SK-N-SH (cell line): ENCODE data around the gene DGKE.

Experiments
- CTCF ChIP-seq: fragments of 200-600 bp; sonication (generic); IDR thresholded peaks from 2 replicates; pipeline ENCODE4 v1.6.1; 2017; ENCODE audit warnings: antibody characterized with exemption, mild to moderate bottlenecking, moderate library complexity
- EZH2phosphoT487 ChIP-seq: fragments of 200-600 bp; sonication (generic); IDR thresholded peaks from 2 replicates; pipeline ENCODE4 v1.6.1; 2017; ENCODE audit warnings: low read depth, mixed run types, mild to moderate bottlenecking, antibody characterized with exemption, moderate library complexity, borderline replicate concordance
- FOXJ3 ChIP-seq: sonication (generic); formaldehyde crosslinking; IDR thresholded peaks from 2 replicates; pipeline ENCODE4 v1.5.1; 2020; ENCODE audit warnings: mild to moderate bottlenecking, missing genetic modification reagents
- MAX ChIP-seq: IDR thresholded peaks from 2 replicates; pipeline ENCODE4 v1.4.0; 2012; ENCODE audit warnings: low read depth
- PBX3 ChIP-seq: IDR thresholded peaks from 2 replicates; pipeline ENCODE4; 2012
- POLR2AphosphoS5 ChIP-seq: IDR thresholded peaks from 2 replicates; pipeline ENCODE4 v1.6.1; 2012; ENCODE audit warnings: low read depth, low read length
- RAD21 ChIP-seq: IDR thresholded peaks from 2 replicates; pipeline ENCODE4 v1.6.1; 2012; ENCODE audit warnings: mild to moderate bottlenecking, low read length
- RFX5 ChIP-seq: IDR thresholded peaks from 2 replicates; pipeline ENCODE4 v1.6.1; 2012; ENCODE audit warnings: mild to moderate bottlenecking, improper control_type of control experiment, low read length
- SIN3A ChIP-seq: IDR thresholded peaks from 2 replicates; pipeline ENCODE4 v1.6.1; 2012; ENCODE audit warnings: low read depth, mild to moderate bottlenecking, low read length, moderate library complexity, borderline replicate concordance
- TF ChIP-seq, protein P1 (sequence below): fragments of 150-350 bp; IDR thresholded peaks from 2 replicates; pipeline ENCODE4 v1.6.1; 2016; ENCODE audit warnings: mild to moderate bottlenecking, low read depth, low read length

DNA sequence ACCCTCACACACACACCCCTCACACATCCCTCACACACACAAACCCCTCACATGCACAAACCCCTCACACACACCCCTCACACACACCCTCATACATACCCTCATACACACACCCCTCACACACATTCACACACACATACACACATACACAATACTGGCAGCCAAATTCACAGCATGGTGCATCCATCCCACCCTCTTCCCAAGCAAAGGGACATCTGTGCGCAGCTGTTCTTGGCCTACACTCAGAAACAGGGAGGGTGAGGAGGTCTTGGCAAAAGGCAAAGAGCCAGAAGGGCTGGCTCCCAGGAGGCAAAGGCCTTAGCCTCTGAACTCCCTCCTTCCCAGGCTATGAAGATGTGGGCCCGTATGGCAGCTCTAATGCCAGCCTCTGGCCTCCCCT lies 23.6 kb upstream of the DGKE start:
- TF ChIP-seq RFX5 (no peak), SIN3A (no peak), MAX (no peak), FOXJ3 (CRISPR knock-in tag) (no peak), CTCF (no peak), POLR2AphosphoS5 (no peak), EZH2phosphoT487 (no peak), PBX3 (no peak), RAD21 (no peak)
- TF ChIP-seq, protein P1, sequence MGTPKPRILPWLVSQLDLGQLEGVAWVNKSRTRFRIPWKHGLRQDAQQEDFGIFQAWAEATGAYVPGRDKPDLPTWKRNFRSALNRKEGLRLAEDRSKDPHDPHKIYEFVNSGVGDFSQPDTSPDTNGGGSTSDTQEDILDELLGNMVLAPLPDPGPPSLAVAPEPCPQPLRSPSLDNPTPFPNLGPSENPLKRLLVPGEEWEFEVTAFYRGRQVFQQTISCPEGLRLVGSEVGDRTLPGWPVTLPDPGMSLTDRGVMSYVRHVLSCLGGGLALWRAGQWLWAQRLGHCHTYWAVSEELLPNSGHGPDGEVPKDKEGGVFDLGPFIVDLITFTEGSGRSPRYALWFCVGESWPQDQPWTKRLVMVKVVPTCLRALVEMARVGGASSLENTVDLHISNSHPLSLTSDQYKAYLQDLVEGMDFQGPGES = no peak
